Activated CD8-positive, alpha-beta T cell treated with anti-CD3 and anti-CD28 coated beads for 36 hours (primary cell): ENCODE measurements around the gene SEPTIN2. TPM values are rescaled to one million over a fixed set of nuclear protein-coding genes. Genes with fewer than 3 reads are reported as not detected.

Experiments
- ATAC-seq: fragments of 200-7000 bp; cut with Tn5 transposase; one replicate; pipeline ENCODE4 v1.10.0; 2021; ENCODE audit warnings: mild to moderate bottlenecking, moderate library complexity
- CTCF ChIA-PET: fragments of 350-600 bp; sonication (Branson Sonifier 250); formaldehyde crosslinking; loops from one replicate; lab custom pipeline; 2021; ENCODE audit warnings: antibody characterized with exemption; lab: Charles Lee
- POLR2A ChIA-PET: fragments of 350-600 bp; sonication (Branson Sonifier 250); formaldehyde crosslinking; loops from one replicate; lab custom pipeline; 2021; ENCODE audit warnings: antibody characterized with exemption; lab: Charles Lee
- DNase-seq: peaks from one replicate; pipeline ENCODE4 v3.0.0-alpha.2; 2020
- H3K27ac Mint-ChIP-seq: one replicate; pipeline ENCODE4 v1.8.0; 2021; ENCODE audit warnings: mild to moderate bottlenecking, mixed read lengths
- H3K27me3 Mint-ChIP-seq: one replicate; pipeline ENCODE4 v1.8.0; 2021; ENCODE audit warnings: mixed read lengths
- H3K36me3 Mint-ChIP-seq: one replicate; pipeline ENCODE4 v1.8.0; 2021; ENCODE audit warnings: low read depth, mixed read lengths
- H3K4me1 Mint-ChIP-seq: one replicate; pipeline ENCODE4 v1.8.0; 2021; ENCODE audit warnings: low read depth, mixed read lengths
- H3K4me3 Mint-ChIP-seq: one replicate; pipeline ENCODE4 v1.8.0; 2021; ENCODE audit warnings: mild to moderate bottlenecking, moderate library complexity, mixed read lengths
- H3K9me3 Mint-ChIP-seq: one replicate; pipeline ENCODE4 v1.8.0; 2021; ENCODE audit warnings: mixed read lengths
- CTCF ChIP-seq: fragments of 200-600 bp; IDR thresholded peaks from one replicate; pipeline ENCODE4 v1.8.0; 2022; ENCODE audit warnings: antibody characterized with exemption, mild to moderate bottlenecking
- intact Hi-C: fragments of 100-400 bp; cut with micrococcal nuclease; formaldehyde crosslinking; loops from one replicate; pipeline ENCODE4 v1.10.0; 2022
- total RNA-seq, 2 experiments: library from RNA; stranded (reverse); gene quantifications; one replicate each; pipeline ENCODE4 v1.2.3, GENCODE V29; 2021

SEPTIN2 gene
- total RNA-seq, 2 experiments from 2014 or later = 210 to 211 TPM

GRCh38 chr2:241269707-241270520 is 45.8 kb upstream of the SEPTIN2 start:
- Mint-ChIP-seq H3K36me3 (peaks cover 19% of the 10 kb centered on the region), H3K9me3 (no peaks in the 10 kb centered on the region), H3K27ac (no peak overlapping the region), H3K27me3 (no peaks in the 10 kb centered on the region), H3K4me1 (peaks cover 52% of the 10 kb centered on the region), H3K4me3 (no peak overlapping the region)
- no peak for ATAC-seq
- ChIA-PET POLR2A (interaction anchor here (0.9 kb wide), 1 partner anchor 34 kb away, joined by 3 read pairs; no protein-coding TSS in a partner anchor), CTCF (no interaction called here)
- DNase-seq = no peak
- intact Hi-C loops = no loop called here
- TF ChIP-seq CTCF = no peak

GRCh38 chr2:241270531-241270930 is 45.2 kb upstream of the SEPTIN2 start:
- intact Hi-C loops = no loop called here
- DNase-seq = no peak
- peaks cover 4% of the 10 kb centered on the region for H3K9me3 Mint-ChIP-seq
- no peak overlapping the region for H3K27ac Mint-ChIP-seq
- H3K27me3 Mint-ChIP-seq = no peaks in the 10 kb centered on the region
- TF ChIP-seq CTCF = no peak
- peak overlapping the region; percentile 85 for H3K4me3 Mint-ChIP-seq
- ChIA-PET CTCF (no interaction called here), POLR2A (interaction anchor here (0.9 kb wide), 1 partner anchor 121 kb away, joined by 3 read pairs; the partner anchor contains the start of gene PASK)
- H3K36me3 Mint-ChIP-seq = peaks cover 21% of the 10 kb centered on the region
- ATAC-seq = no peak
- H3K4me1 Mint-ChIP-seq = peaks cover 52% of the 10 kb centered on the region

GRCh38 chr2:241271706-241272302 is 43.9 kb upstream of the SEPTIN2 start:
- no peak for TF ChIP-seq CTCF
- peak overlapping the region; percentile 85 for H3K4me3 Mint-ChIP-seq
- H3K4me1 Mint-ChIP-seq = peaks cover 52% of the 10 kb centered on the region
- ATAC-seq (peak; percentile 50), DNase-seq (peak; percentile 65)
- H3K27ac Mint-ChIP-seq = peak overlapping the region; percentile 86
- ChIA-PET CTCF (no interaction called here), POLR2A (interaction anchor here (0.6 to 1.0 kb wide), 3 partner anchors 12 to 44 kb away, joined by 3 read pairs; partner anchors contain the start of genes HDLBP and SEPTIN2)
- no peaks in the 10 kb centered on the region for H3K27me3 Mint-ChIP-seq
- H3K9me3 Mint-ChIP-seq = peaks cover 4% of the 10 kb centered on the region
- H3K36me3 Mint-ChIP-seq = peaks cover 17% of the 10 kb centered on the region
- intact Hi-C loops = no loop called here

- ChIA-PET POLR2A (interaction anchor here (0.6 to 1.0 kb wide), 3 partner anchors 13 to 43 kb away, joined by 3 read pairs; partner anchors contain the start of genes HDLBP and SEPTIN2), CTCF (no interaction called here)
- no peak for TF ChIP-seq CTCF
- Mint-ChIP-seq H3K9me3 (peaks cover 4% of the 10 kb centered on the region), H3K4me3 (peak overlapping the region; percentile 70), H3K27me3 (no peaks in the 10 kb centered on the region), H3K4me1 (peaks cover 52% of the 10 kb centered on the region), H3K27ac (peak overlapping the region; percentile 47), H3K36me3 (peaks cover 17% of the 10 kb centered on the region)
- ATAC-seq (peak; percentile 81), DNase-seq (peak; percentile 58)
- intact Hi-C loops = no loop called here
Measured at GRCh38 chr2:241272303-241273209, 43.2 kb upstream of the SEPTIN2 start.
